GM19397 (cell line): ENCODE measurements around the gene CAPN11.

Source experiments
- ATAC-seq: cut with Tn5 transposase; IDR thresholded peaks from one replicate; pipeline ENCODE4 v1.9.1; 2021; ENCODE audit warnings: mild to moderate bottlenecking, moderate library complexity; ENCODE audit not compliant: unreplicated experiment

Gene CAPN11

DNA sequence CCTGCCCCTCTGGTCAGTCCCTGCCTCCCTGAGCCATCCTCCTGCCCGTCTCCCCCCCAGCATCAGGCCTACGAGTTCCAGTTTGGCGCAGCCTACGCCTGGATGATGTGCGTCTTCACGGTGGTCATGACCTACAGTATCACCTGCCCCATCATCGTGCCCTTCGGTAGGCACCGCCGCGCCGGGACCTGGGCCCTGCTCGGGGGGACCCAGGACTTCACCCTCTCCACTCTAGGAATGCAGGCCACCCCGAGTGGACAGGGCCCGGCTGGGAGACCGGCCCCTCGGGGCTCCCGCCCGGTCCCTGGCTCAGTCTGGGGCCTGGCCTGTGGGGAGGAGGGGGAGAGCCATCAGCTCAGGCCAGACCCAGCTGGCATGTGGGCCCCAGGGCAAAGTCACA lies 6.1 kb upstream of the CAPN11 start:
- no peak for ATAC-seq

DNA sequence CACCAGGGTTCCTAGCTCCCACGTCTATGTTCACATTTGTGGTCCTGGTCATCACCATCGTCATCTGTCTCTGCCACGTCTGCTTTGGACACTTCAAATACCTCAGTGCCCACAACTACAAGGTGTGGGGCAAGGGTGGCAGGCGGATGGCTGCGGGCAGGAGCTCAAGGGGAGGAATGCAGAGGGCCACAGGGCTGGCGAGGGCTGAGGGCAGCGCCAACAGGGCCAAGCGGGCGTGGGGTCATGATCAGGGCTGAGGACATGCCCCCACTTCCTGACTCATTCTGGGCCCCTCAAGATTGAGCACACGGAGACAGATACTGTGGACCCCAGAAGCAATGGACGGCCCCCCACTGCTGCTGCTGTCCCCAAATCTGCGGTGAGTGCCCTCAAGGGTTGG lies 4.6 kb upstream of the CAPN11 start:
- no peak for ATAC-seq

DNA sequence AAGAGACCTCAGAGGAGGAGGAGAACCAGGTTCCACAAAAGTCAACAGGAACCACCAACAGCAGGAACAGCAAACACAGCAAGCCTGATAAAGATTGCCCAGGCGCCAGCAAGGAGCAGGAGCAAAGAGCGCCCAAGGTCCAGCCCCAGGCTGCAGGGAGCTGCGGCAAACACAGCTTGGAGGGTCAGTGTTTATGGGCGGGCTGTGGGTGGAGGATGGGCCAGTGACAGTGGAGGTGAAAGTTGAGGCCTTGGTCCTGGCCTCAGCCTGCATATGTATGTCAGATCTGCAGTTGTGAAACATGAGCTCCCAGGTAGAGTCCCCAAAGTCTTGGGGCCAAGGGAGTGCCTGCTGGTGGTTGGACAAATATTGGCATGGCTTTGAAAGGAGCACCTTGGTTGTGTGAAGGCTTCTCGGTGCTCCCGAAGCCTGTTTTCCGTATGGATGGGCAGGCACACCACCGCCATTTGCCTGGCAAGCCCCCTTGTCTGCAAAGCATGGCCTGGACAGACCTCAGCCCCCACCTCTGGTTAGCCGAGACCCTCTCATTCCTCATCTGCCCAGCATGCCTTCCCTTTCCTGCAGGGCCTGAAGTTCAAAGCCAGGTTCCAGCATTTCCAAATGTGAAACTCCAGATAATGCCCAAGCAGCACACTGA lies 2.0 kb upstream of the CAPN11 start:
- ATAC-seq = no peak

DNA sequence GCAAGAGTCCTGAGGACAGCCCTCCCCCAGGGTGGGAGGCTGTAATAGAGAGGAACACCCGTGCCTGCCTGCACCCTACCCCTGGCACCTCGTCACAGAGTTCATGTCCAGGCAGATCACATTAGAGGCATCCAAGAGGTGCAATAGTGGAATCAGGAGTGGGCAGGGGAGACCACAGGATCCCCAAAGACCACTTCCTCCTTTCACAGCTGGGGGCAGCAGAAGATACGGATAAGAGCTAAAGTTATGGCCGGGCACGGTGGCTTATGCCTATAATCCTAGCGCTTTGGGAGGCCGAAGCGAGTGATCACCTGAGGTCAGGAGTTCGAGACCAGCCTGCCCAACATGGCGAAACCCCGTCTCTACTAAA lies 1.5 kb upstream of the CAPN11 start:
- no peak for ATAC-seq

DNA sequence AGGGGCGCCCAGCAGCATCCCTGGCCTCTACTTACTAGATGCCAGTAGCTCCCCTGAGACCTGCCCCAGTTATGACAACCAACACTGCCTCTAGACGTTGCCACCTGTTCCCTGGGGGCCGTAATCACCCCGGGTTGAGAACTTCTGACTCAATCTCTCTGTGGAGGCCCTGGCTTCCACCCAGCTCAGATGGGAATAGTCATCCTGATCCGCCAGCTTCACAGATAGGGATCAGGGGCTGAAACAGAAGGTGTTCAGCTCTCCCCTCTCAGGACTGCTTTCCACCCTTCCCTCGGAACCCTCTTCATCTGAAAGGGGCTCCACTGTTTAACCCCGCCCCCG lies 3.3 kb downstream of the CAPN11 start:
- ATAC-seq = no peak

DNA sequence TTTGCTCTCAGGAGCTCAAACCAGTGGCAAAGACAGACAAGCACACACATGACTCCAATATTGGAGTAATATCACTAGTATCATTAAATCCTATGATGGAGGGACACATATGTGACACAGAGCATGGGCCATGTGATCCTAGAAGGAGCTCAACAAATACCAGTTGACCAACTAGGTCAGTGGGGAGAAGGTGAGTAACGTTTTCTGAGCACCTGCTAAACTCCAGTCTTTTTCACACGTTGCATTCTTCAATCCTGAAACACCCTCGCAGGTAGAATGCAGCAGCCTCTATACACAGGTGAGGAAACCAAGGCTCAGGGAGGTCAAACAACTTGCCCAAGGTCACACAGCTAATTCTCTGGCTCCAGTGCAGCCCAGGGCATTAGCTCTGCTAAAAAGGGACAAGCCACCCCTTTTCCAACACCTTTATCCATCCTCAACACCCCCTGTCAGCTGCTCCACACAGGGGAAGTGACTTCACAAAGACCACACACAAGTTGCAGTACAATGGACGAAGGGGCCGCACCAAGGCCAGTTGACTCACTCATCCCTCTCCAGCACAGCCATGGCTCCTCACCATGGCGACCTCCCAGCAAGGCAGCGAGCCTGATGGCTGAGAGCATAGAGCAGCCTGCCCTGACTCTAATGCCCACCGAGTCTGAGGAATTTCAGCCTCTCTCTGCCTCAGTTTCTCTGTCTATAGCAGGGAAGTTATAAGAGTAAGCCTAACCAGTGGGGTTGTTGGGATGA lies 4.4 kb downstream of the CAPN11 start:
- ATAC-seq = no peak

DNA sequence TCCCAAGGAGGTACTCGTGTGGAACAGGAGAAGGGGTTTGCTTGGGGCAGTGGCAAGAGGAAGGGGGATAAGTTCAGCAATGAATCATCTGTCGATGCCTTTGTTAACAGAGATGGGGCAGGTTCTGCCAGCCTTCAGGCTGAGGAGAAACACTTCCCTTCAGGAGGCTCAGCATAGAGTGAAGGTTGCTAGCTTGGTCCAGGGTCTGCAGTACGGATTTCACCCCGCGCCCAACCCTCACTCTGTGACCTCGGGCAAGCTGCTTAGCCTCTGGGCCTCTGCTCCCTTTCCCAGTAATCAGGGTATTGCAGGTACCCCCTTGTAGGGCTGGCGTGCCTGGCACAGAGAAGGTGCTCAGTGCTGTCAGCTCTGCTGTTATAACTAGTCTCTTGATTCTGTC lies 7.5 kb downstream of the CAPN11 start:
- no peak for ATAC-seq

DNA sequence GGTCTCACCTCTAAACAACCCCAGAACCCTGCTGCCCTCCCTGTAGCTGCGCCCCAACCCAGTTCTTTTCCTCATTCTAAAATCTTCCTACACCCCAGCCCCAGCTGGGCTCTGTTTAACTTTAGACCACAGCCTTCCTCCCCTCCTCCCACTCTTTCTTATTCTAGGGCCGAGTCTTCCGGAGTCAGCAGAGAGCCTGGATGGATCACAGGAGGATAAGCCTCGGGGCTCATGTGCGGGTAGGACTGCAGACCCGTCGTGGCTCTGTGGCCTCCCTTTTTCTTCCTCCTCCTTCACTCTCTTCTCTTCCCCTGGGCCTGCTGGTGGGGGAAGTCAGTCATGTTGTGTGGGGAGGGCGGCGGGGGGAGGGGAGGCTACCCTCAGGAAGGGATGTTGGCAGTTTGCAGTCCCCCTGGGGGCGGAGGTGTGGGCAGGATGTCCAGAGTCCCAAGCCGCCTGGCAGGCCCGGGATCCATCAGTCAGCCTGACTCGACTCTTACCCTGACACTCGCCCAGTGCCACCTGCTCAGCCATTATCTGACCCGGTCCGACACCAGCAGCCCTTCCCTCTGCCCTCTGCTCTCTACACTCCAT lies 8.1 kb downstream of the CAPN11 start:
- no peak for ATAC-seq

DNA sequence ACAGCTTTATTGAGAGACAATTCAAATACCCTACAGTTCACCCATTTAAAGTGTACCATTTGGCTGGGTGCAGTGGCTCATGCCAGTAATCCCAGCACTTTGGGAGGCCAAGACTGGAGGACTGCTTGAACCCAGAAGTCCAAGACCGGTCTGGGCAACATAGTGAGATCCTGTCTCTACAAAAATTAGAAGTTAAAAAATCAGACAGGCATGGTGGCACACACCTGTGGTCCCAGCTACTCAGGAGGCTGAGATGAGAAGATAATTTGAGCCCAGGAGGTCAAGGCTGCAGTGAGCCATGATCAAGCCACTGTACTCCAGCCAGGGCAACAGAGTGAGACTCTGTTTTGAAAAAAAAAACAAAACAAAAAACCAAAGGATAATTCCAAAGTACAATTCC lies 8.9 kb downstream of the CAPN11 start:
- no peak for ATAC-seq

DNA sequence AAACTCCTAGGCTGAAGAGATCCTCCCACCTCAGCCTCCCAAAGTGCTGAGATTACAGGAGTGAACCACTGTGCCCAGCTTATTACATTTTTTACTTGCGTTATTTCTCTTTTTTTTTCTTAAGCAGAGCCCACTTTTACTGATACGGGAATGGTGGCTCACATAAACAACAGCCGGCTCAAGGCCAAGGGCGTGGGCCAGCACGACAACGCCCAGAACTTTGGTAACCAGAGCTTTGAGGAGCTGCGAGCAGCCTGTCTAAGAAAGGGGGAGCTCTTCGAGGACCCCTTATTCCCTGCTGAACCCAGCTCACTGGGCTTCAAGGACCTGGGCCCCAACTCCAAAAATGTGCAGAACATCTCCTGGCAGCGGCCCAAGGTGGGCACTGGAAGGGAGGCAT lies 10.5 kb downstream of the CAPN11 start:
- ATAC-seq = no peak

DNA sequence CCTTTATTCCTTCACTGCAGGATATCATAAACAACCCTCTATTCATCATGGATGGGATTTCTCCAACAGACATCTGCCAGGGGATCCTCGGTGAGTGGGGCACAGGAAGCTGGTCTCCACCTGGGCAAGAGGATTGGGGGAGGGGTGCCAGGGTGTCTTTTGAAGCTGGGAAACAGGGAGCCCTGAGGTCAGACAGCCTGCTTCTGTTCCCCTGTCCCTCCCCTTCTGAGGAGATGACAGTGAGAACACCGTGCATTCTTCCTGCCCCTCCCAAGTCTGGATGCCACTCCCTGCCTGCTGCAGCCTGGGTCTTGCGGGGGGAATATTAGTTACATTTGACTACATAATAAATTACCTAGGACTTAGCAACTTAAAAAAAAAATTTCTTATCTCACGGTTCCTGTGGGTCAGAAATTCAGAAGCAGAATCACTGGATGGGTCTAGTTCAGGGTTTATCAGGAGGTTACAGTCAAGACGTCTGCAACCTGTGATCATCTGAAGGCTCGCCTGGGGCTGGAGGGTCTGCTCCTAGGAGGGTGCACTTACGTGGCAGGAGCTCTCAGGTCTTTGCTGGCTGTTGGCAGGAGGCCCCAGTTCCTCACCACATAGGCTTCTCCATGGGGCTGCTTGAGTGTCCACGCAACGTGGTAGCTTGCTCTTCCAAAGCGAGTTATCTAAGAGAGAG lies 11.4 kb downstream of the CAPN11 start:
- no peak for ATAC-seq

DNA sequence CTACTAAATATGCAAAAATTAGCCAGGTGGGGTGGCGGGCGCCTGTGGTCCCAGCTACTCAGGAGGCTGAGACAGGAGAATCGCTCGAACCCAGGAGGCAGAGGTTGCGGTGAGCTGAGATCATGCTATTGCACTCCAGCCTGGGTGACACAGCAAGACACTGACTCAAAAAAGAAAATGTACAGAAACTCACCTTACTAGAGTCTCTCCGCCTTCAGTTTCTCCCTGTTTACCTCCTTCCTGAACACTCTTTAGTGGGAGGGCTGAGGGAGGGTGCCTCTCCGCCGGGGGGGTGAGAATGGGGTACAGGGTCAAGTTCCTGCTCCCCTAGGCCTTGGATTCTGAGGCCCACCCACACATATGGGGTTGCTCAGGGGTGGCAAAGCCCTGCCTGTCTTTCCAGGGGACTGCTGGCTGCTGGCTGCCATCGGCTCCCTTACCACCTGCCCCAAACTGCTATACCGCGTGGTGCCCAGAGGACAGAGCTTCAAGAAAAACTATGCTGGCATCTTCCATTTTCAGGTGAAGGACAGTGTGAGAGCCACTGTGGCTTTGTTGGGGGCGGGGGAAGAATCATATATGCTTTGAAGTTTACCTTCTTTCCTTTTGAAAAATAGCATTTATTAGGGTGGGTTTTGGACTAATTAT lies 13.4 kb downstream of the CAPN11 start:
- ATAC-seq = no peak

DNA sequence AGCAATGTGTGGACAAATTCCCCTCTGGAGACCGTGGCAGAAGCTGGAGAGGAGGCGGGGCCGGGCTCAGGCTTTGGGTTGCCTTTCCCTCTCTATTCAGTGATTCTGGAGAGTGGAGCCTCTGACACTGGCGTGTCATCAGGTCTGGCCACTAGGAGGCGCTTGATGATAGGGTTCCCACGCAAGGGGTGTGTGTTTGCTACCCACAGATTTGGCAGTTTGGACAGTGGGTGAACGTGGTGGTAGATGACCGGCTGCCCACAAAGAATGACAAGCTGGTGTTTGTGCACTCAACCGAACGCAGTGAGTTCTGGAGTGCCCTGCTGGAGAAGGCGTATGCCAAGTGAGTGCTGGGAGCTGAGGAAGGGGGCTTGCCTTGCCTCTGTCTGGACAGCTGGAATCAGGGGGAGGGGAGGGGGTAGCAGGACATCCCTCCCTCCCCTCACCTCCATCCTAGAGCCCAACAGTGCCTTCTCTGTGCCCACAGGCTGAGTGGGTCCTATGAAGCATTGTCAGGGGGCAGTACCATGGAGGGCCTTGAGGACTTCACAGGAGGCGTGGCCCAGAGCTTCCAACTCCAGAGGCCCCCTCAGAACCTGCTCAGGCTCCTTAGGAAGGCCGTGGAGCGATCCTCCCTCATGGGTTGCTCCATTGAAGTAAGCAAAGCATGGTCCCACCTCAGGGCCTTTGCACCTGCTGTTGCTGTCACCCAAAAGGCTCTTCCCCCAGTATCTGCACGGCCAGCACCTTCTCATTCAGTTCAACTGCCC lies 14.3 kb downstream of the CAPN11 start:
- peak; percentile 64 for ATAC-seq

DNA sequence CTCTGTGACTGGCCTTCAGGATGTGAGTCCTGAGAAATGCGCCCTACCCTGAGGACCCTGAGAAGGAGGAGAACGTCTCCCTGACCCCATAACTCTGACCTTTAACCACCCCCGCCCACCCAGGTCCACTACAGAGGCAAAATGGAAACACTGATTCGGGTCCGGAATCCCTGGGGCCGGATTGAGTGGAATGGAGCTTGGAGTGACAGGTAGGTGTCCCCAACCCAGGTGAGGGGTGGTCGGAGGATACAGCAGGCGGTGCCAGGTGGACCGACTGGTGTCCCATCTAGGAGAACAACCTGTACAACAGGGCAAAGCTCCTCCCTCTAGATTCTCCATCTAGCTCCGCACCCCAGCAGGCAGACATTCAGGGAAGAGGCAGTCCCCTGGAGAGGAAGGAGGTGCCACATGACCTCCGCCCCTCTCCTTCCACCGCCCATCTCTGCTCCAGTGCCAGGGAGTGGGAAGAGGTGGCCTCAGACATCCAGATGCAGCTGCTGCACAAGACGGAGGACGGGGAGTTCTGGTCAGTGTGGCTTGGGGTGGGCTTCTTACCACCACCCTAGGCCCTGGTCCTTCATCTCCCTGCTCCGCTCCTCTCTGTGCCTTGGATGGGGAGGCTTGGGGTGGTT lies 17.6 kb downstream of the CAPN11 start:
- no peak for ATAC-seq

DNA sequence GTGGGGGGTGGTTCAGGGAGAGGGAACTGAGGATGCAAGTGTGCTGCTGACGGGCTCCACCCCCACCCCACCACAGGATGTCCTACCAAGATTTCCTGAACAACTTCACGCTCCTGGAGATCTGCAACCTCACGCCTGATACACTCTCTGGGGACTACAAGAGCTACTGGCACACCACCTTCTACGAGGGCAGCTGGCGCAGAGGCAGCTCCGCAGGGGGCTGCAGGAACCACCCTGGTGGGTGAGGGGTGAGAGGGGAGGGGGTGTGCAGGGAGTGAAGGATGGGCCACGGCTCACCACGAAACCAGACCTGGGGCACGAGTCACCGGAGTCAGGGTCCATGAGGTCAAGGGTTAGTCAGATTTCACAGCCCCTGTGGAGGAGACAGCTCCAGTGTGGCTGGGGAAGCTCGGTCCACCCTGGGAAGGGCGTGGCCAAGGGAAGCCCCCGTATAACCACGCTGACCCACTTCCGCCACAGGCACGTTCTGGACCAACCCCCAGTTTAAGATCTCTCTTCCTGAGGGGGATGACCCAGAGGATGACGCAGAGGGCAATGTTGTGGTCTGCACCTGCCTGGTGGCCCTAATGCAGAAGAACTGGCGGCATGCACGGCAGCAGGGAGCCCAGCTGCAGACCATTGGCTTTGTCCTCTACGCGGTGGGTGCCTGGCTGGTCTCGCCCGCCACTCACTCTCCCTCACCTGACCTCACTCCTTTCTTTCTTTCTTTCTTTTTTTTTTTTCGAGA lies 18.3 kb downstream of the CAPN11 start:
- ATAC-seq = no peak

DNA sequence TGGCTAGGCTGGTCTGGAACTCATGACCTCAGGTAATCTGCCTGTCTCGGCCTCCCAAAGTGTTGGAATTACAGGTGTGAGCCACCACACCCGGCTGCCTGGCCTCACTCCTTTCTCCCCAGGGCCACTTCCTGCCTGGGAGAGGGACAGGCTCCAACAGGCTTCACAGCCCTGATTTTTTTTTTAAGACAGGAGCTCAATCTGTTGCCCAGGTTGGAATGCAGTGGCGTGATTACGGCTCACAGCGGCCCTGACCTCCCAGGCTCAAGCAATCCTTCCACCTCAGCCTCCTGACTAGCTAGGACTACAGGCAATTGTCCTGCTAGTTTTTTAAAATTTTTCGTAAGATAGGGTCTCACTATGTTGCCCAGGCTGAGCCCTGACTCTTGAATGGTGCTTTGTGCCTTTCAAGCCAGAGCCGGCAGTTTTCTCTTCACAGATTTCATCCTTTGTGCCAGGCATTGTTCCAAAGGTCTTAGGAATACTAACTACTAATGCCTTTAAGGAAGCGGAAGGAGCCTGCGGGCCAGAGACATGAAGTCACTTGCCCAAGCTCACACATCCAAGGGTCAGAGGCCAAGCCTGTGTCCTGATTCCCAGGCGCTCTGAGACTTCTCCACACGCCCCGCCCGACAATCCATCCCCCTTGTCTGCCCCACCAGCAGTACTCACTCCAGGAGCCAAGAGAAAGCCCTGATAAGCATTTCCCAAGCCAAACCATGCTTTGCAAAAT lies 19.2 kb downstream of the CAPN11 start:
- ATAC-seq = no peak

DNA sequence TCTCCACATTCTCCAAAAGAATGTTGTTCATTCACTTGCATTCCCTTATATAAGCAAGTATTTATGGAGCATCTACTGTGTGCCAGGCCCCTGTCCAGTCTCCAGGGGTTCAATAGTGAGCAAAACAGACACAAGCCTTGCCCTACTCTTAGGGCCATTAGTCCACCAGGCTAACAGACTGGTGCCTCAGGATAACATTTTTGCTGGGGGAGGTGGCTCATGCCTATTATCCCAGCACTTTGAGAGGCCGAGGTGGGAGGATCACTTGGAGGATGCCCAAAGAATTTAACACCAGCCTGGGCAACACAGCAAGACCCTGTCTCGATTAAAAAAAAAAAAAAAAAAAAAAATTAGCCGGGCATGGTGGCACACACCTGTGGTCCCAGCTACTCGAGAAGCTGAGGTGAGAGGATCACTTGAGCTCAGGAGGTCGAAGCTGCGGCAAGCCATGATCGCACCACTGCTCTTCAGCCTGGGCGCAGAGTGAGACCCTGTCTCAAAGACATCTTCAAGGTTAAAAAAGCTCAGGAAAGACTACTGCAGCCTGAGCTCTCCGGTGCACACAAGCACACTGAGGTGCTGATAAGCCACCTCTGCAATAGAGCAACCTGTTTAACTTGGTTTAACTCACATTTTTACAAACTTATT lies 19.9 kb downstream of the CAPN11 start:
- no peak for ATAC-seq

DNA sequence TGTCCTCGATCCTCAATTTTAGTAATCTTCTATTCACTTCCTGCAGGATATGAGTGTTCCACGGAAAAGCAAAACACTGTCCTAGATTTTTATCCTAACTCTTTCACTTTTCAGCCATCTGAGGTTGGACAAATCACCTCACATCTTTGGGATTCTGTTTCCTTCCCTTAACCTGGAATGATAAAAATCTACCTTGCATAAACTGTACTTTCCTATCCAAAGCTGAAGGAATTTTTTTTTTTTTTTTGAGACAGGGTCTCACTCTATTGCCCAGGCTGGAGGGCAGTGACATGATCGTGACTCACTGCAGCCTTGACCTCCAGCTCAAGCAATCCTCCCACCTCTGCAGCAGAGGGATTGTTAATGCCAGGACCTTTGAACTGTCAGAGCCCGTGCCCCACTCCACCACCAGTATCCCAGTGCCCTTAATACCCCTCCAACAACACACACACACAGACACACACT lies 20.5 kb downstream of the CAPN11 start:
- ATAC-seq = no peak
